Activated CD4-positive, CD25-positive, alpha-beta regulatory T cell treated with anti-CD3 and anti-CD28 coated beads, Interleukin-2, amount 50 U/mL, for 72 hours (primary cell): Measurements from ENCODE around the gene ATRIP.
A peak's percentile ranks its signal among the peaks of the same experiment; 100 is the strongest.
"Not testable (repeated sequence)": the region's sequence is repeated elsewhere in the genome, so short reads cannot be mapped to it uniquely, and the experiment has no call there.

Source experiments
- DNase-seq: peaks from one replicate; pipeline ENCODE4 v3.0.0; 2021

The ATRIP gene

DNA sequence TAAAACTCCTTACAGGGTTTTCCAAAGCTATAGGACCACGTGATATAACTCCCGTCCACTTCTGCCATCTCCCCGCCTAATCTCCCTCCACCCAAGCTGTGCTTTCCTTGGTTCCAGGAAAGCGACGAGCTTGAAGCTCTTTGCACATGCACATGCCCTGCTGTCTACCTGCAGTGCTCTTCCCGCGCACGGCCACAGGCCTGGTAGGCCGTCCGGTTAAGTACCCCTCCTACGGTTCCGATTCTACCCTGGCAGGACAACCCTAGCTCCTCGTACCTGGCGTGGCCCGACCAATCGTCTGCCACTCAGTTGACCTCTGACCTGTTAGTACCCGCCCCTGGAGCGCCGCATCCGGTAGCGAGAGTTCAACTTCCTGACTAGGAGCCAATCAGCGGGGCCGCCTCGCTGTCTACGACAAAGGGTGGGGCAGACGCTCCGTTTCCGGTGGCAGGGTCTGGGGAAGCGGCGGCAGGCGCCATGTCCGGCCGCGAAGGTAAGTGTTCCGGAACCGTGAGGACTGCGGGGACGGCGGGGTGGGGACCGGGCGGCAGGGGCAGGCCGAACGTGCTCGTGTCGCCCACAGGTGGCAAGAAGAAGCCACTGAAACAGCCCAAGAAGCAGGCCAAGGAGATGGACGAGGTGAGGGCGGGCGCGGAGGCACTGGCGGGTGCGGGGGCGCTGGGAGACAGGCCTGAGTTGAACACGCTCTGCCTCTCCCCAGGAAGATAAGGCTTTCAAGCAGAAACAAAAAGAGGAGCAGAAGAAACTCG is 6.5 kb upstream of the ATRIP start, which contains the start of the genes CCDC51 and TMA7:
Gene CCDC51, minus strand, starts transcription at position 300 of the 770 bp plus-strand sequence. CDS start 4,991 bp downstream, outside the sequence.
Gene TMA7, plus strand, starts transcription at position 438 of the 770 bp plus-strand sequence. Its CDS starts 40 bp downstream, at position 478.
- DNase-seq: peak; percentile 97

DNA sequence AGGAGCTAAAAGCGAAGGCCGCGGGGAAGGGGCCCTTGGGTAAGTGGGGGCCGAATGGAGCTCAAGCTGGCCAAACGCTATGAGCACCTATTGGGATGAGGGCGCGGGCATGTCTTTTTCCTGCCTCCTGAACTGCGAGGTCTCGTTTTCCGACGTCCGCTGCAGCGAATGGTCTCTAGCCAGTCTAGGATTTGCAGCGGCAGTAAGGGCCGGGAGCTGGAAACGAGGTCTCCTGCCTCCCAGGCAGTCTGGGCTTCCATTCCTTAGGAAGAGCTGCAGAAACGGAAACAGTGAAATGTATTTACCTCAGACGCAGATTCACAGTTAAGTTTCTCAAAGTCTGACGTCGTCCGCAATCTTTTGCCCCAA is 6.0 kb upstream of the ATRIP start:
- DNase-seq: no peak

DNA sequence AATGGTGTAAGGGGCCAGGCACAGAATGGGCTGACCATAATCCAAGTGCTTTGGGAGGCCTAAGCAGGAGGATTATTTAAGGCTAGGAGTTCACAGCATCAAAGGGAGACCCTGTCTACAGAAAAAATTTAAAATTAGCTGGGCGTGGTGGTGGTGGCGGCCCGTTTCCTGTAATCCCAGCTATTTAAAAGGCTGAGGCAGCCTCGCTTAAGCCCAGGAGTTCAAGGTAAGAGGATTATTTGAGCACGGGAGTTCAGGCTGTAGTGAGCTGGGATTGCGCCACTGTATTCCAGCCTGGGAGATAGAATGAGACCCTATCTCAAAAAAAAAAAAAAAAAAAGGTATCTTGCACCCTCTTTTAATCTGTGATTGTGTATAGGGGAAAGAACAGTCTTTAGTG is 4.6 kb upstream of the ATRIP start:
- no peak for DNase-seq

DNA sequence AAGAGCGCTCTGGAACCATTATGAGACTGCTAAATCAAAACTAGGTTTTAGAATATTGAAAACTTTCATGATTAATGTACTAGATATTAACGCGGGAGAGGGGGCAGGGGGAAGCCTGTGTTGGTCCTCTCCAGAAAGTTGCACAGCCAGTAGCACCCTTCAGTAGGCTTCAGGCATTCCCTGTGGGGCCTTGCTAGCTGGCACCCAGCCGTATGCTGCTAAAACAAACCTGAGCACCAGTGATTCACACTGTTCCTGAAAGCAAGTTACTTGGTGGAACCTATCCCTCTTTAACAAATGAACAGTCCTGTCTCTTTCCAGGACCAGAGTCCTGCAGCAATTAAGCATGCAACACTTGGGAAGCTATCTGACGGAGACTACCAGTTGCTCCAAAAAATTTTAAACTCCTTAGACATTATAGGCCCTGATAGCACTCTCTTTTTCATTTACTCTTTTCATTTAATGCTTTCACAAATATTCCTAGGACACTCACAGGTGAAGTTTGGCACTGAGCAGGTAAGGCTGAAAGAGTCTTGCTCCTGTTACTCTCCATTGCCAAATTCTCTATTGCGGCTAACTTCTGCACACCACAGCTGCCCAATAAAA is 1.2 kb upstream of the ATRIP start:
- no peak for DNase-seq

DNA sequence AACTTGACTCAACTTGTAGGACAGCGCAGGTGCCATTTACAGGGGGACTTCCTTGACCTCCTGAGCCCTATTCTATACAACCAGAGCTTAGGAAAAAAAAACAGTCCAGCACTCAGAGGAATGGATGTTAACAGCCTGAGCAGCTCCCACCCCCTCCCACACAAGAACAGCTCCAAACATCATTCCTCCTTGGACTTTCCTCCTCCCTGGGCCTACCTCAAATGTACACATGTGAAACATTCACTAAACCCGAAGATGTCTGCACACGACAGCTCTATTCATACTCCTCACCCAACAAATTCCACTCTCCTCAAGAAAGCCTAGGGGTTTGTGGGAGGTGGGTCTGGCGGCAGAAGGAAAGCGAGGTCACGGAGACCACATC is 503 bp upstream of the ATRIP start:
- DNase-seq: no peak

DNA sequence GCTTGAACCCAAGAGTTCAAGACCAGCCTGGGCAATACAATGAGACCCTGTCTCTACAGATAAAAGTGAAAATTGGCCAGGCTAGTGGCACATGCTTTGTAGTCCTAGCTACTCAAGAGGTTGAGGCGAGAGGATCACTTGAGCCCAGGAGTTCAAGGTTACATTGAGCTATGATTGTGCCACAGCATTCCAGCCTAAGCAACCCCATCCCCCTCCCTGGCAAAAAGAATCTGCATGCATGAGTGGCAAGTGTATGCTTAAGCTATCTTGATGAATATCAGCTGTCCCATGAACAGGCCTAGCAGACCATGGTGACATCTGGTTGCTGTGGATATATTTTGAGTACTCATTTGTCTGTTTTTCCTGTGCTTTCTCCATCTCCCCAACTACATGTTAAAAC is 4.7 kb downstream of the ATRIP start:
- DNase-seq: no peak

DNA sequence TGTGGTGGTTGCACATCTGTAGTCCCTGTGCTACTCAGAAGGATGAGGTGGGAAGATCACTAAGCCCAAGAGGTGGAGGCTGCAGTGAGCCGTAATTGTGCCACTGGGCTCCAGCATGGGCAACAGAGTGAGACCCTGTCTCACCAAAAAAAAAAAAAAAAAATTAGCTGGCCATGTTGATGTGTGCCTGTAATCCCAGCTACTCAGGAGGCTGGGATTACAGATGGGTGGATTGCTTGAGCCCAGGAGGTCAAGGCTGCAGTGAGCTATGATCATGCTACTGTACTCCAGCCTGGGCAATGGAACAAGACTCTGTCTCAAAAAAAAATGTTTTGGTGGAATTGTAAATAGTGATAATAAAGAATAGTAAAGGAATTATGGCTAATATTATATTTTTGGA is 9.9 kb downstream of the ATRIP start:
- no peak for DNase-seq

DNA sequence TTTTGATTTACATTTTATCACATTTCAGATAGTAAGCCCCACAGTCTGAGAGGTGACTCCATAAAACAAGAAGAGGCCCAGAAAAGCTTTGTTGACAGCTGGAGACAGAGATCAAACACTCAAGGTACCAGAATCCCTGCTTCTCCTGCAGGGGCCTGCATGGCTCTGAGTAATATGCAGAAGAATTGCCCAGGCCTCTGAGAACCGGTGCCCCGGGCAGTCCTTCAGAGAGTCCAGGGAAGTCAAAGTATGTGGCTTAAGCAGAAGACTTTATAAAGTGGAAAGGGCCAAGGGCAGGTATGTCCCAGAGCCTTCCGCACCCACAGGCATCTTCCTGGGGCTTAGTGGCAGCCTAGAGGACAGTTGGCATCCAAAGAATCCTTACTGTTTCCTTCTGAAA is 12.8 kb downstream of the ATRIP start:
- no peak for DNase-seq

DNA sequence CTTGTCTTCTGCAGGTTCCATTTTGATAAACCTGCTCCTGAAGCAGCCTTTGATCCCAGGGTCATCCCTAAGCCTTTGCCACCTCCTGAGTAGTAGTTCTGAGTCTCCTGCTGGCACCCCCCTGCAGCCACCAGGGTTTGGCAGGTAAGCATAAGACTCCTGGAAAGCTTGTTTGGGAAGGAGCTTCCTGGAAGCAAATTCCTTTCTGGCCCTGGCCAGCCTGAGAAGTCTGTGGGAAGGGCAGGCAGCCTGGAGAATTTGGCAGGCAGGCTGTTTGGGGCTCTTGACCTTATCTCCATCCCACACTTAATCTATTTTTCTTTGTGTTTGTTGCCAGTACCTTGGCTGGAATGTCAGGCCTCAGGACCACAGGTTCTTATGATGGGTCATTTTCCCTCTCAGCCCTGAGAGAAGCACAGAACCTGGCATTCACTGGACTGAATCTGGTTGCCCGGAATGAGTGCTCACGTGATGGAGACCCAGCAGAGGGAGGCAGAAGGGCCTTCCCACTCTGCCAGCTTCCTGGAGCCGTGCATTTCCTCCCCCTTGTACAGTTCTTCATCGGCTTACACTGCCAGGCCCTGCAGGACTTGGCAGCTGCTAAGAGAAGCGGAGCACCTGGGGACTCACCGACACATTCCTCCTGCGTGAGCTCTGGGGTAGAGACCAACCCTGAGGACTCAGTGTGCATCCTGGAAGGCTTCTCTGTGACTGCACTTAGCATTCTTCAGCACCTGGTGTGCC is 13.4 kb downstream of the ATRIP start:
- DNase-seq: no peak

DNA sequence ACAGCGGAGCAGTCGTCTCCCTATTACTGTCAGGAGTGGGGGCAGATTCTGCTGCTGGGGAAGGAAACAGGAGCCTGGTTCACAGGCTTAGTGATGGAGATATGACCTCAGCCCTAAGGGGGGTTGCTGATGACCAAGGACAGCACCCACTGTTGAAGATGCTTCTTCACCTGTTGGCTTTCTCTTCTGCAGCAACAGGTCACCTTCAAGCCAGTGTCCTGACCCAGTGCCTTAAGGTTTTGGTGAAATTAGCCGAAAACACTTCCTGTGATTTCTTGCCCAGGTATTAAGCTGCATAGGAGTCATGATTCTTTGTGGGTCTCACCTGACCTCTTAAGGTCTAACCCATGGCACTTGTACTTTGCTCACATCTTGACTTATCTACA is 14.0 kb downstream of the ATRIP start:
- no peak for DNase-seq

DNA sequence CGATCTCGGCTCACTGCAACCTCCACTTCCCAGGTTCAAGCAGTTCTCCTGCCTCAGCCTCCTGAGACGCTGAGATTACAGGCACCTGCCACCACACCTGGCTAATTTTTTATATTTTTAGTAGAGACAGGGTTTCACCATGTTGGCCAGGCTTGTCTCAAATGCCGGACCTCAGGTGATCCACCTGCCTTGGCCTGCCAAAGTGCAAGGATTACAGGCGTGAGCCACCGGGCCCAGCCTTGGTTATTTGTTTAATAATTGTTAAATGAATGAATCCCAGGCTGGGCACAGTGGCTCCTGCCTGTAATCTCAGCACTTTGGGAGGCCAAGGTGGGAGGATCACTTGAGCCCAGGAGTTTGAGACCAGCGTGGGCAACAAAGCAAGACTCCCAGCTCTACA is 15.2 kb downstream of the ATRIP start:
- DNase-seq: not testable (repeated sequence)

DNA sequence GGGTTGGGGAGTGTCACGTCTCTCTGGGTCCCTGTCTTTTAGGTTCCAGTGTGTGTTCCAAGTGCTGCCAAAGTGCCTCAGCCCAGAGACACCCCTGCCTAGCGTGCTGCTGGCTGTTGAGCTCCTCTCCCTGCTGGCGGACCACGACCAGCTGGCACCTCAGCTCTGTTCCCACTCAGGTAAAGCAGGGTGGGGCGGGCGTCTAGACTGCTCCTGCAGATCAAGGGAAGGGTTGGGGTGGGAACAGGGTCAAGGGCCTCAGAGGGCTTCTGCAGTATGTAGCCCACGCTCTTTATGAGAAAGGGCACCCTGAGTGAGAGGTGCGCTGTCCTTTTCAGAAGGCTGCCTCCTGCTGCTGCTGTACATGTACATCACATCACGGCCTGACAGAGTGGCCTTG is 17.2 kb downstream of the ATRIP start:
- DNase-seq: no peak

DNA sequence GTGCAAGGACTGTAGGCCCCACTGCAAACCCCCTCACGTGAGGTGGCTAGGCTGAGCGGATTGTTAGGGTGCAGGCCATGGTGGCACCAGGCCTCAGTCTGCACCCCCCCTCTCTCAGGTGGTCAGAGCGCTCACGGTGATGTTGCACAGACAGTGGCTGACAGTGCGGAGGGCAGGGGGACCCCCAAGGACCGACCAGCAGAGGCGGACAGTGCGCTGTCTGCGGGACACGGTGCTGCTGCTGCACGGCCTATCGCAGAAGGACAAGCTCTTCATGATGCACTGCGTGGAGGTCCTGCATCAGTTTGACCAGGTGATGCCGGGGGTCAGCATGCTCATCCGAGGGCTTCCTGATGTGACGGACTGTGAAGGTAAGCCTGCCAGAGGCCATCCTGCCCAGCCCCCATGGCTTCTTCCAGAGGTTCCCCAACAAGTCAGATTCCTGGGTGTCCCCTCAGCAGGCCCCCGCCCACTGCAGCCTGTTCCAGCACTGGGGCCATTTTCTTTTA is 18.2 kb downstream of the ATRIP start:
- no peak for DNase-seq

DNA sequence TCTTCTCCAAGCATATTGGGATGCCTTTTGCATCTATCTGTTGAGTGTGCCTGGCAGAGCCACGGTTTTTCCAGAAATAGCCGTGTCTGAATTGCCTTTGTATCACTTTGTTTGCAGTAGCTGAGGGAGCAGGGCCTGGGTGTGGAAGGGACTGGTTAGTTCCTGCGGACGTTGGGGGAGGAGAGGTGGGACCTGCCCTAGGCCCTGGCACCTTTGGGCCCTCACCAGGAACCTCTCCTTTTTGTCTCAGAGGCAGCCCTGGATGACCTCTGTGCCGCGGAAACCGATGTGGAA is 18.6 kb downstream of the ATRIP start:
- DNase-seq: no peak

DNA sequence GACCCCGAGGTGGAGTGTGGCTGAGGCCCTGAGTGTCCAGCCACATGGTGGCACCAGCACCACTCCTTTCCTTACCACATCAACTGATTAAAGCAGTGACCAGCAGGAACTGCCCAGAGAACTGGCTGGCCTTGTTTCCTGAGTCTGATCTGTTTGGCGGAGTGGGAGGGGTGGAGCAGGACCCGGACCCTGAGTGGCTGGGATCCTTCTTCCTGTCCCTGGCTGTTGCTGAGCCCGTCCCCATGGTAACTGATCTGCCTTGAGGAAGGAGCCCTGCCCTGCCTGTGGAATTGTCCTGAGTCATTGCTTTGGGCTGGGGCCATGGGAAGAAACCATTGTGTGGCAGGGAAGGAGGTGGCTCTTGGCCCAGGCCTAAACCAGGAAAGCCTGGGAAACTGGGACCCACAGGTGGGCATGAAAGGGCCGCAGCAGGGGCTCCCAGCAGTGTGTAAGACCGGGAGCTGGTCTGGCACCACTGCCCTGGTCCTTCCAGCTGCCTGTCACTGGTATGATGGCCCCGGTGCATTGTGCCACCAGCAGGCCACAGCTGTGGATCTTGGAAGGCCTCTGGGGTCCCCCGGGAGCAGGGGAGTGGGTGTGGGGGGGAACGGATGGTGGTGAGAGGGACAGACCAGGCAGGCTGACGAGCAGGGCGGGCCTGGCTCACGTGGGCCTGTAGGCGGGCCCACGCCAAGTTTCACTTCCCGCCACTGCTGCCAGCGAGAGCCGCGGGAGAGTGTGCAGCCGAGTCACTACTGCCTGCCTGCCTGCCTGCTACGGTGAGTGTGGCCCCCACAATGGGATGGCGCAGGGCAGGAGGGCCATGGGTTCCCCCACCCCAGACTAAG is 19.2 kb downstream of the ATRIP start:
- DNase-seq: peak; percentile 81

DNA sequence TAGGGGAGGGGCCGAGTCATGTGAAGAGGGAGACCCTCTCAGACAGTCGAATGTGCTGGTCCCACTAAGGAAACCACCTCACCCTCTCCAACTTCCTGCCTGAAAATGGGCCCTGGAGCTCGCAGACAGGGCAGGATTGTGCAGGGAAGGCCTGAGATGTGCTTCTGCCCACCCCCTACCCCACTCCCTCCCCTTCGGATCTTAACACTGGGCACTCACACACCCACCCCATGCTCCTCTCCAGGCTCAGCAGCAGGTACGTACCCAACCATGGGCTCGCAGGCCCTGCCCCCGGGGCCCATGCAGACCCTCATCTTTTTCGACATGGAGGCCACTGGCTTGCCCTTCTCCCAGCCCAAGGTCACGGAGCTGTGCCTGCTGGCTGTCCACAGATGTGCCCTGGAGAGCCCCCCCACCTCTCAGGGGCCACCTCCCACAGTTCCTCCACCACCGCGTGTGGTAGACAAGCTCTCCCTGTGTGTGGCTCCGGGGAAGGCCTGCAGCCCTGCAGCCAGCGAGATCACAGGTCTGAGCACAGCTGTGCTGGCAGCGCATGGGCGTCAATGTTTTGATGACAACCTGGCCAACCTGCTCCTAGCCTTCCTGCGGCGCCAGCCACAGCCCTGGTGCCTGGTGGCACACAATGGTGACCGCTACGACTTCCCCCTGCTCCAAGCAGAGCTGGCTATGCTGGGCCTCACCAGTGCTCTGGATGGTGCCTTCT is 20.0 kb downstream of the ATRIP start:
- DNase-seq: peak; percentile 51

DNA sequence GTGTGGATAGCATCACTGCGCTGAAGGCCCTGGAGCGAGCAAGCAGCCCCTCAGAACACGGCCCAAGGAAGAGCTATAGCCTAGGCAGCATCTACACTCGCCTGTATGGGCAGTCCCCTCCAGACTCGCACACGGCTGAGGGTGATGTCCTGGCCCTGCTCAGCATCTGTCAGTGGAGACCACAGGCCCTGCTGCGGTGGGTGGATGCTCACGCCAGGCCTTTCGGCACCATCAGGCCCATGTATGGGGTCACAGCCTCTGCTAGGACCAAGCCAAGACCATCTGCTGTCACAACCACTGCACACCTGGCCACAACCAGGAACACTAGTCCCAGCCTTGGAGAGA is 20.5 kb downstream of the ATRIP start:
- DNase-seq: no peak

DNA sequence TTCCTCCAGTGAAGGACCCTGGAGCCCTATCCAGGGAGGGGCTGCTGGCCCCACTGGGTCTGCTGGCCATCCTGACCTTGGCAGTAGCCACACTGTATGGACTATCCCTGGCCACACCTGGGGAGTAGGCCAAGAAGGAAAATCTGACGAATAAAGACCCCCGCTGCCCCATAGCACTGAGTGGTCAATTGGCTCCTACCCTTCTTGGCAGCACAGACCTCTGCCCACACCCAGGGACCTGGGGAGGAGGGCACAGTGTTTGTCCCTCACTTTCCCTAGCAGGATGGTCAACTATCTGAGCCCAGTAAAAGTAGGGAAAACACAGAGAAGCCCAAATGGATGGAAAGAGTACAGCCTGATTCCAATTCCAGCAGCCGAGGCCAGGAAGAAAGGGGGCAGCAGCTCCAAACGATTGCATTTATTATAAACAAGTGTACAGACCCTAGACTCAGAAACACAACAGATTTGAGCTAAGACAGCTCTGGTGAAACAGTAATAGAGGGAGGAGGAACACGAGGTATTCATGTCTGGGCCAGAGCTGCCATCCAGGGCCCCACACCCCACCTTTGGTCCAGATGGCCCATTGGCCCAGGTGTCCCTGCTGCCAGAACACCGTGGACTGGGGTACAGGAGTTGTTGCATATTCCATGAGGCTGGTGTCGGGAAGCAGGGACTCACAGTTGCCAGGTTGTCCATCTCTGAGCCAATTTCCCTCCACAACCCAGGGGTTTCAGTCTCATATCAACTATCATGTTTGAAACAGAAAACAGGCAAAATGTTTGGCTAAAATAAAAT is 21.1 kb downstream of the ATRIP start:
- DNase-seq: no peak

DNA sequence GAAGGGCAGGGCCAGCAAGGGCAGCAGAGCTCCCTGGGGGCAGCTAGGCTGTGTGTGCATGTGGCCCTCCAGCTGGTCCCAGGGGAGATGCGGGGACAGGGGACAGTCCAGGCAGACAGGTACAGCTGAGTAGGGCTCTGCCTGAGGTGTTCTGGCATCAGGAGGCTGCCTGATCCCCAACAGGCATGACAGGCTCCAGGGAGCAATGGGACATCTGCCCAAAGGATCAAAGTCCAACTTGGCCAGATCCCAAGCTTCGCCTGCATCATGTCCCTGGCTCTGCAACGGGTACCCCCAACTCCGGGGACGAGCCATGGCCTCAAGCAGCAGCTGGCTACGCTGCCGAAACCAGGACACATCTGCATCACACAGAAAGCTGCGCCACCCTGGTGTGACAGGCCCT is 21.8 kb downstream of the ATRIP start:
- DNase-seq: no peak

DNA sequence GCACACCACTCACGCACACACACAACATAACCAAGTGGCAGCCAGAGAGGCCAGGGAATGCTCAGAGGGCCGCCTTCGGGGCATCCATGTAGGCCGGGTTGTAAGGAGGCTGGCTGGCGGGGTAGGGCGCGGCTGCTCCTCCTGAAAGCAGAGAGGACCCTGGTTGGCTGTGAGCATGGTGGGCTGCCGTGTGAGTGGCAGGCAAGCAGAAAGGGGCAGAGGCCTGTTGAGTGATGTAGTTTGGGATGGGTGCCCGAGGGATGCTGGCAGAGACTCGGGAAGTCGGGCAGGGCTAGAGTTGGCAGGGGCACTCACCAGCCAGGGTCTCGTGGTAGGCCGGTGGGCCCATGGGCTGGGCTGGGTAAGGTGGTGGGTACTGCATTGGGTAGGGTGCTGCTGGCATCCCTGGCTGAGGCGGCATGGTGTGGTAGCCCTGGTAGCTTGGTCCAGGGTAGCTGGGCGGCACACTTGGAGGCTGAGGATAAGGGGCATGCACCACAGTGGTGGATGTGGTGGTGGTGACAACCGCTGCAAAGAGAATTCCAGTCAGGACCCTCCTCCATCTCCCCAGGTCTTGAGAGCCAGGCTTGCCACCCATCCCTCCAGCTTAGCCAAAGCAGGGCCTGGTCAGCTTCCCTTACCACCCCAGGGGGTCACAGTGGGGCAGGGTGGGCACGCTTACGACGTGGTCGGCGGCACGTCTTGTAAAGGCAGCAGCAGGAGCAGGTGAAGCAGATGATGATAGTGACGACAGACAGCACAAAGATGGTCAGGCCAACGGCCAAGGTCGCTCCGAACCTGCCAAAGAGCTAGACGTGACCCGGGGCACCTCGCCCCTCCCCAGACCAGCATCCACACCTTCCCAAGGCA is 22.7 kb downstream of the ATRIP start:
- no peak for DNase-seq

DNA sequence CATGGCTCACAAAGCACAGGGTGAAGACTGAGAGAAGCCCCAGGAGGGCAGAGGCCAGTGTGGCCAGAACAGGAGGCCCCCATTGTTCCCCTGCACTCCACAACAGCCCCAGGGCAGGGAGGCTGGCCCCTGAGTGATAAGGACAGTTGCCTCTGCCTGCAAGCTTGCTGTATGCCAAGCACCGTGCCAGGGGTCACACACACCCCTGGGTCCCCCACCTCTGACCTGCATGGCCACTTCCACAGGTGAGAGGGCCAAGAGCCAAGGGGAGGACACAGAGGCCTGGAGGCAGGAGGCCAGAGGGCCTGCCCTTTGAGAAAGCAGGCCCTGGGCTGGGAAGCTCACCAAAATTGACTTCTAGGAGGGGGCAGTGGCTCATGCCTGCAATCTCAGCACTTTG is 23.7 kb downstream of the ATRIP start:
- DNase-seq: no peak
